T-helper 1 cell treated with Interleukin-12 subunit alpha and Interleukin-12 subunit beta and Interleukin-4 antibody, amounts not matched to agents 30 ng/mL and 1 ng/mL, for 36 hours (primary cell): ENCODE results near the gene TPP1. TPM values are rescaled to one million over a fixed set of nuclear protein-coding genes. Genes with fewer than 3 reads are reported as not detected.

Source experiments
- intact Hi-C: fragments of 100-400 bp; cut with micrococcal nuclease; formaldehyde crosslinking; loops from one replicate; pipeline ENCODE4 v1.15.1; 2024
- total RNA-seq: library from RNA; stranded (reverse); gene quantifications from 2 replicates; pipeline ENCODE4 v1.2.3, GENCODE V29; 2022

Gene TPP1
- total RNA-seq, 1 donor from 2014 or later: 95.9 TPM

DNA sequence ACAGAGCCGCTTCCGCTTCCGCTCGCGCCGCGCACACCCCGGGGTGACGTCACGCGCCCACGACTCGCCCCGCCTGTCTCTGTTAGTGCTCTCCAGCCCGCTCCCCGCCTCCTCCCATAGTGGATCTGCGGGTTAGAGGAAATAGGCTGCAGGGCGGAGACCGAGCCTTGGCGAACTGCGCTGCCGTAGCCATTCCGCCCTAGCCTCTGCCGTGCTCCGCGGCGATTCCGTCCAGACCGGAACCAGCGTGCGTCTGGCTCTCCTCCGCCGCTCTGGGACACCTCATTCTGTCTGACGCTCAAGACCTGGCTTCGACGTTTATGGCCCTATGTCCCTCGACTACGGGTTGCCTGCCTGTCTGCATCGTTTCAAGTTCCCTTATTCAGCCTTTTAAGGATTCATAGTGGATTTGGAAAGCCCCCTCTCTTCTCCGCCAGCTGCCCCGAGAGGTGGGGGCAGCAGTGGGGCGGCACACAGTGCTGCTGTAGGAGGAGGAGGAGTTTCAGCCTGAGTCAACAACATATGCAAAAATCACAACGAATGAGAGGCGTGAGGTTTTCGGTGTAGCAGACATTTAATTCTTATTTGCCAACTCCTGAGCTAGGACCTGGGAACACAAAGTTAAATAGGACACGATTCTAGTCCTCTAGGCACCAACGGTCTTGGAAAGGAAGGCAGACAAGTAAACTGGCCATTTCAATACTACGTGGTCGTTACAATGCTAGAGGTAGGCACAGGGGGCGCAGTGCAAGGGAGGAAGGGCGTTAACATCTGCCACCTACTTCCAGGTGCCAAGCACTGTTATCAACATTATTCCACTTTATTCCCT lies 6.8 kb downstream of the TPP1 start, which contains the start of gene TAF10:
Gene TAF10 (minus strand): TSS at position 4 of the 829 bp plus-strand sequence. CDS start 27 bp downstream, outside the sequence.
- intact Hi-C loops: loop anchor here (1.0 to 10.0 kb wide), 12 partner anchors 9 to 1375 kb away; partner anchors contain the start of genes ARFIP2, CAVIN3, EIF3F and FHIP1B

- intact Hi-C loops: loop anchor here (1.0 to 10.0 kb wide), 13 partner anchors 7 to 1375 kb away; partner anchors contain the start of genes ARFIP2, CAVIN3, EIF3F and FHIP1B
Observed at GRCh38 chr11:6611963-6612212, 7.3 kb downstream of the TPP1 start.

DNA sequence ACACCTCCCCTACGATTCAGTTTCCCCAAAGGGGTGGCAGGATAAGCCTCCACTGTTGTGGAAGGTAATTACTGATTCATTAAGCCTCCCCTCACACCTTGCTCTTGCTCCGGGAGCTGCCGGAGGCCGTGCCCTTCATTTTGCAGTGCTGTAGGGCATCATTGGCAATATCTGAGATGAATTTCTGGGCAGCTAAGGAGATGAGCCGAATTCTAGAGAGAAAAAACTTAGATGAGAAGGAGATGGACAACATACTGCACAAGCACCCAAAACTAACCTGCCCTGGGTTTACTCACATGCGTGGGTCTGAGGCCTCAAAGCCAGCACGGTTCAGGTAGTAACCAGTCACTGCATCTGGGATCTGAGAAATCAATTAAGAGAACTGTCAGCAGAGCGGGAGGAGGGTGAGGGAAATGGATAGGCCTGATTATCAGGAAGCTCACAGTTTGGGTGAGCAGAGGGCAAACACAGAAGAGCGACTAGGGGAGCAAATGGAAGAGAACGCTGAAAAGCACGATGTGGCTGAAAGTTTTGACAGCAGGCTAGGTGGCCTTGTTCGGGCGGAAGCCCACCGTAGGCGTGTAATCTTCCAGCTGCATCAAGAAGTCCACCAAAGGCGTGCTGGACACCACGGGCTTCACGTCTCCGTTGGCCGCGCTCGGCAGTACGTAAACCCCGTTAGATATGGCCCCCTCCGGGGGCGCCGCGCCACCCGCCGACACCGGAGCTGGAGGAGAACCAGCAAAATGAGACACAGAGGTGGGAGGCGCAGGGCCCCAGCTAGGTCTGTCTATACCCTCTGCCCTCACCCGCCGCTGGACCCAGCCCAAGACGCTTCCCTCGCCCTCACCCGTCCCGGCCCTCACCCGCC lies 7.9 kb downstream of the TPP1 start:
- intact Hi-C loops: loop anchor here (1.0 to 10.0 kb wide), 3 partner anchors 8 to 987 kb away; partner anchors contain the start of genes CAVIN3, TPP1 and TRIM34

DNA sequence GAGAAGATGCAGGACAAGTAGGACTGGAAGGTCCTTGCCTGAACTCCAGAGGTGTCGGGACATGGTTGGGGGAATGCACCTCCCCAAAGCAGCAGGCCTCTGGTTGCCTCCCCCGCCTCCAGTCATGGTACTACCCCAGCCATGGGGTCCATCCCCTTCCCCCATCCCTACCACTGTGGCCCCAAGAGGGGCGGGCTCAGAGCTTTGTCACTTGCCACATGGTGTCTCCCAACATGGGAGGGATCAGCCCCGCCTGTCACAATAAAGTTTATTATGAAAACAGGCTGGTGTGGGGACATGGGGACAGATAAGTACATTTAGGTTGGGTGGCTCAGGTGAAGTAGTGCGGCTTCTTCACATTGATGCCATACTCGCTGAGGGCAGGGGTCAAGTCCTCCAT lies 8.6 kb downstream of the TPP1 start:
- intact Hi-C loops: loop anchor here (5.0 to 10.0 kb wide), 2 partner anchors 288 to 986 kb away; partner anchors contain the start of genes CAVIN3 and TRIM34

GRCh38 chr11:6609502-6610015 lies 9.7 kb downstream of the TPP1 start:
- intact Hi-C loops: loop anchor here (5.0 to 10.0 kb wide), 2 partner anchors 287 to 985 kb away; partner anchors contain the start of genes CAVIN3 and TRIM34

DNA sequence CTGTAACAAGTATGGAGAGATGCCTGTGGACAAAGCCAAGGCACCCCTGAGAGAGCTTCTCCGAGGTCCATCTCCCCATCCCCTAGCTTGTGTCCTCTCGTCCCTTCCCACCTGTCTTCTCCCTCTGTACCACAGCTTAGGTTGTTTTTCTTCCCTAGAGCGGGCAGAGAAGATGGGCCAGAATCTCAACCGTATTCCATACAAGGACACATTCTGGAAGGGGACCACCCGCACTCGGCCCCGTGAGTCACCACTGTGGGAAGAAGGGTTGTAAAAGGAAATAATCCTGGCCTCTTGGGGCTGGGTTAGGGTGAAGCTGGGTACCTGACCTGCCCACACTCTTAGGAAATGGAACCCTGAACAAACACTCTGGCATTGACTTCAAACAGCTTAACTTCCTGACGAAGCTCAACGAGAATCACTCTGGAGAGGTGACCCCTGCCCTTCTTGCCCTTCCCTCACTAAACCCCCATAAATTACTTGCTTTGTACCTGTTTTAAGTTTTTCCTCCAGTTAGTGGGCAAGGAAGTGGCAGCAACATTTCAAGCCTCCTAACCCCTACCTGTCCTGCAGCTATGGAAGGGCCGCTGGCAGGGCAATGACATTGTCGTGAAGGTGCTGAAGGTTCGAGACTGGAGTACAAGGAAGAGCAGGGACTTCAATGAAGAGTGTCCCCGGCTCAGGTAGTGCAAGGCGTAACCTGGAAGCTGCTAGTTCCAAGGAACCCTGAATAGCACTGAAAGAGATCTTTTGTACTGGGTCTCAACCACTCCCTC lies 10.3 kb downstream of the TPP1 start:
- intact Hi-C loops: no loop called here

- intact Hi-C loops: no loop called here
Observed at GRCh38 chr11:6608011-6608410, 11.2 kb downstream of the TPP1 start.

GRCh38 chr11:6607190-6607795 lies 11.9 kb downstream of the TPP1 start:
- intact Hi-C loops: no loop called here

- intact Hi-C loops: loop anchor here (1.0 kb wide), 3 partner anchors 13 to 61 kb away; partner anchors contain the start of gene TPP1
Observed at GRCh38 chr11:6606471-6607189, 12.6 kb downstream of the TPP1 start.

DNA sequence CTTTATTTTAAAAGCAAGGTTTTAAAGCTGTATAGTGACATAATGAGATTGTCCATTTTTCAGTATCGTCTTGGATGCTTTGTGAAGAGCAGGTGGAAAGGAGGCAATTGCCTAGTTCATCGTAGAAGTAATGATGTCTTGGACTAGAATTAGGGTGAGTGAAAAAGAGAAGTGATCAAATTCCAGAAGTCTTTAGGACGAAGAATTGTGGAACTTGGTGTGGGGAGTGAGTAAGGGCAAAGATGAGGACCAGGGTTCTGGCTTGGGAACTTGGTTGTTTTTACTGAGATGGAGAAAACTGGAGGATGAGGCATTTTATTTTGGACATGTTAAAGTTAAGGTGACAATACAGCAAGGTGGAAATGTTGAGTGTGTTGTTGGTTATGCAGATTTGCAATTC lies 14.4 kb downstream of the TPP1 start:
- intact Hi-C loops: loop anchor here (1.0 kb wide), 1 partner anchor 102 kb away; no protein-coding TSS in a partner anchor

GRCh38 chr11:6604081-6604626 lies 15.1 kb downstream of the TPP1 start:
- intact Hi-C loops: loop anchor here (1.0 kb wide), 1 partner anchor 102 kb away; no protein-coding TSS in a partner anchor

DNA sequence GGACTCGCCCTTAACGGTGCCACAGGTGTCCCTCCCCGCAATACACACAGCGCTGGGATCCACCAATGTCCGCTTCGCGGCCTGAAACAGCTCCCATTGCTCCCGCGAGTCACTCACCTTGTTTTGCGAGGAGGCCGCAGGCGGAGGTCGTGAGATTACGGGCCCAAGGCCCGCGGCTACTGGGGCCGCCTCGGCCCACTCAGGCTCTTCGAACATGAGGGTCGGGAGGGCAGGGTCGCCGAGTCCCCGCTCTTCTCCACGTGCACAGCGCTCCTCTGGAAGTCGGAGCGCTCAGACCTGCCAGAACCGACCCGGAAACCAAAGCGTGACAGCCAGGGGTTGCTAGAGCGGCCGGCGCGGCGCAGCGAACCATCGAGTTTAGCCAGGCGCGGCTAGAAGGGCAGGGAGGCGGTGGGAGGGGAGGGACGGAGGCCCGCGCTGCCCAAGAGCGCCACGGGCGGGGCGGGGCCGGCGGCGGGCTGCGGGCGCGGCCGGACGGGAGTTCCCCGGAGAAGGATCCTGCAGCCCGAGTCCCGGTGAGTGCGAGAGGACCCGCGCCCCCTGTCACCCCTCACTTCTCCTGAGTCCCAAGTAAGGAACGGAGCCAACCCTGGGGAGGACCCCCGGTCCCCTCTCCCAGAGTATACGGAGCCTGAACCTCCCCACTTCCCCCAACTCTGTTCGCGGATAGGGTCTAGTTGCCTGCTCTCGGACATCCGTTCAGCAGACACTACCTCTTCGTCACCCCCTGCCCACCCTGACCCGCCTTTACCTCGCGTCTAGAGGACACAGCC lies 15.7 kb downstream of the TPP1 start, which contains the start of the genes ILK and RRP8:
Gene ILK (plus strand): TSS at position 488 of the 794 bp plus-strand sequence. CDS start 498 bp downstream, outside the sequence.
Gene RRP8 (minus strand): TSS at position 330 of the 794 bp plus-strand sequence. CDS start 114 bp downstream, at position 216.
- intact Hi-C loops: loop anchor here (1.0 to 2.0 kb wide), 10 partner anchors 9 to 369 kb away; partner anchors contain the start of genes ARFIP2, FHIP1B, MRPL17 and SMPD1

GRCh38 chr11:6602096-6602940 lies 16.9 kb downstream of the TPP1 start:
- intact Hi-C loops: loop anchor here (2.0 kb wide), 2 partner anchors 16 to 368 kb away; partner anchors contain the start of genes FHIP1B and TPP1

DNA sequence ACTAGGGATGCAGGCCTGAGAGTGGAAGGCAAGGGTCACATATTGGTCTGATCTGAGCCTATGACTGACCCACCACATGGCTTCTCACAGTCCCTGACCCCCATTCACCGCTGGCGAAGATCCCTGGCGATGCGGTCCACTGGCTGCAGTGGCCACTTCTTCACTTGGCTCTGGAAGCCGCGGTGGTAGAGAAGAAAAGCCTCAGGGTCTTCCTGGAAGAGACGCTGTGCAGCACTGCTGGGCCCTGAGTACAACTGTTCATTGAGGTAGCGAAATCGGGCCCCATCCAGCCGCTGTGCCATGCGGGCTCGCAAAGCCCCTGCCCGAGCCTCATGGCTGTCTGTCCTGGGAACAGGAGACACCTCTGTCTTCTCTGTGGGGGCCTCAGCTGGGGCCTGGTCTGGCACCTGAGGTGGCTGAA lies 18.2 kb downstream of the TPP1 start:
- intact Hi-C loops: no loop called here

- intact Hi-C loops: no loop called here
Observed at GRCh38 chr11:6599881-6600390, 19.3 kb downstream of the TPP1 start.

DNA sequence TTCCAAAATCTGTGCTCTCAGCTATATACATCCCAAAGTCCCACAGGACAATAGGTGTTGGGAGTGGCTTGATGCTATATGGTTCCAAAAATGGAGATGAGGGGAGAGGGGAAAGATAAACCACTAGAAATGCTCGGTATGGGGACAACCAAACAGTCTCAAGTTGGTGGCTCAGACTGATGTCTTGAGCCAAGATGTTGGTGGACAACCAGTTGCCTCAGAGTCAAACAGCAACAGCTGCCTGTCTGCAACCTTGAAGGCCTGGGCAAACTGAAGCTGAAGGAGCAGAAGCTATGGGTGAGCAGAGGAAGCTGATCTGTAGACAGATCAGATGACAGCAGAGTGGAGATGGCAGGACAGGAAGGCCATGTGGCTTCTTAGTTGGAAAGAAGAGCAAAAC lies 19.8 kb downstream of the TPP1 start:
- intact Hi-C loops: no loop called here

DNA sequence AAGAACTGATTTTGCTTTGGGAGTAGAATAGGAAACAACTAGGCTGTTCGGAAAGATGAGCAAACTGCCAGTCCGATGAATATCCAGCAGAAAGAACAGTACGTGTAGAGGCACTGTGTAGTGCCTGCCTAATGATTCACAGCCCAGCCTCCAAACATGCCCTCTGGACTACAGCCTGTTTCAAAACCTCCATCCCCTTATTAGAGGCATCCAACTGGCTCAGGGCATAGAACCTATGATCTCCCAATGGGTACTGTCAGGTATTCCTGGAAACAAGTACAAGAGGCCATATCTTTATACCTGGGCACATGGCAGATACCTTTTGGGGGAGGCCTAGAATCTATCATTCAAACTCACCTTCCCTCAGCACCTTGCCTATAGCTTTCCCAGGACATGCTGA lies 20.7 kb downstream of the TPP1 start:
- intact Hi-C loops: no loop called here
